OCI-LY1 (cell line): ENCODE measurements around the gene CASQ2.

Experiments used
- H2AFZ ChIP-seq: fragments of 200-600 bp; sonication (generic), shearing (Covaris generic); 2 replicates; pipeline ENCODE4 v1.6.0; 2014; ENCODE audit warnings: antibody characterized with exemption, mild to moderate bottlenecking, low read length
- H3F3A ChIP-seq: fragments of 200-600 bp; sonication (generic), shearing (Covaris generic); 2 replicates; pipeline ENCODE4 v1.6.0; 2014; ENCODE audit warnings: mild to moderate bottlenecking, antibody characterized with exemption, low read length, moderate library complexity; ENCODE audit not compliant: insufficient read depth
- H3K27ac ChIP-seq: fragments of 200-600 bp; sonication (generic); 2 replicates; pipeline ENCODE4 v1.5.1; 2014; ENCODE audit warnings: low read length, mixed run types, mild to moderate bottlenecking, low read depth; ENCODE audit not compliant: poor library complexity, severe bottlenecking
- H3K27me3 ChIP-seq: fragments of 200-600 bp; sonication (generic); 2 replicates; pipeline ENCODE4 v1.6.0; 2014; ENCODE audit warnings: antibody characterized with exemption, mild to moderate bottlenecking, low read length, moderate library complexity; ENCODE audit not compliant: insufficient read depth
- H3K36me3 ChIP-seq: fragments of 200-600 bp; sonication (generic); 2 replicates; pipeline ENCODE4 v1.6.1; 2014; ENCODE audit warnings: mild to moderate bottlenecking, antibody characterized with exemption, low read length, moderate library complexity, mixed read lengths; ENCODE audit not compliant: insufficient read depth
- H3K4me1 ChIP-seq: fragments of 200-600 bp; sonication (generic); 2 replicates; pipeline ENCODE4 v1.5.1; 2014; ENCODE audit warnings: mild to moderate bottlenecking, low read length, moderate library complexity; ENCODE audit not compliant: insufficient read depth, severe bottlenecking
- H3K4me2 ChIP-seq: fragments of 200-600 bp; sonication (generic), shearing (Covaris generic); 2 replicates; pipeline ENCODE4 v1.6.1; 2014; ENCODE audit warnings: low read length
- H3K4me3 ChIP-seq: fragments of 200-600 bp; sonication (generic); 2 replicates; pipeline ENCODE4 v1.5.1; 2014; ENCODE audit warnings: low read length, low read depth, mild to moderate bottlenecking, mixed read lengths; ENCODE audit not compliant: poor library complexity, severe bottlenecking
- H3K79me2 ChIP-seq: fragments of 200-600 bp; shearing (Covaris generic); 2 replicates; pipeline ENCODE4 v1.6.1; 2016; ENCODE audit warnings: mixed run types, low read length, mixed read lengths; ENCODE audit not compliant: insufficient read depth
- H3K9ac ChIP-seq: fragments of 200-600 bp; sonication (generic), shearing (Covaris generic); 2 replicates; pipeline ENCODE4 v1.6.1; 2014; ENCODE audit warnings: mild to moderate bottlenecking, low read length, mixed read lengths
- H3K9me2 ChIP-seq: fragments of 200-600 bp; sonication (generic), shearing (Covaris generic); 2 replicates; pipeline ENCODE4 v1.6.1; 2014; ENCODE audit warnings: low read depth, mild to moderate bottlenecking, low read length, mixed read lengths
- H3K9me3 ChIP-seq: fragments of 200-600 bp; shearing (Covaris generic); 2 replicates; pipeline ENCODE4 v1.6.1; 2014; ENCODE audit warnings: low read length, mixed read lengths
- H4K20me1 ChIP-seq: fragments of 200-600 bp; sonication (generic), shearing (Covaris generic); 2 replicates; pipeline ENCODE4 v1.6.0; 2016; ENCODE audit warnings: mild to moderate bottlenecking, low read length; ENCODE audit not compliant: insufficient read depth
- CTCF ChIP-seq: fragments of 200-600 bp; sonication (generic), shearing (Covaris generic); IDR thresholded peaks from 2 replicates; pipeline ENCODE4 v1.5.1; 2017; ENCODE audit warnings: mild to moderate bottlenecking, antibody characterized with exemption, low read length, moderate library complexity, mixed read lengths
- EZH2 ChIP-seq: fragments of 200-600 bp; sonication (generic), shearing (Covaris generic); IDR thresholded peaks from 2 replicates; pipeline ENCODE4 v1.8.0; 2017; ENCODE audit warnings: borderline replicate concordance, mixed run types, mild to moderate bottlenecking, antibody characterized with exemption, low read length, moderate library complexity, mixed read lengths

CASQ2 gene

GRCh38 chr1:115697619-115698018 lies 70.9 kb downstream of the CASQ2 start:
- H3K9me2 ChIP-seq: no peaks in the 10 kb centered on the region
- no peaks in the 10 kb centered on the region for H3K9me3 ChIP-seq
- no peaks in the 10 kb centered on the region for H3K27me3 ChIP-seq
- no peak overlapping the region for H3K9ac ChIP-seq
- no peaks in the 10 kb centered on the region for H3F3A ChIP-seq
- H3K4me2 ChIP-seq: no peak overlapping the region
- no peak overlapping the region for H2AFZ ChIP-seq
- no peaks in the 10 kb centered on the region for H3K36me3 ChIP-seq
- H3K4me3 ChIP-seq: no peak overlapping the region
- H3K4me1 ChIP-seq: no peaks in the 10 kb centered on the region
- H3K27ac ChIP-seq: no peak overlapping the region
- TF ChIP-seq CTCF: no peak
- TF ChIP-seq EZH2: no peak
- no peaks in the 10 kb centered on the region for H4K20me1 ChIP-seq
- H3K79me2 ChIP-seq: no peaks in the 10 kb centered on the region

GRCh38 chr1:115694805-115695204 lies 73.7 kb downstream of the CASQ2 start:
- Histone ChIP-seq H3K9ac (no peak overlapping the region), H3K27me3 (0 out of 2 replicates have a peak, but pooled peaks cover 3% of the 10 kb centered on the region), H3K9me3 (no peaks in the 10 kb centered on the region), H3K79me2 (no peaks in the 10 kb centered on the region), H4K20me1 (no peaks in the 10 kb centered on the region), H3K4me1 (no peaks in the 10 kb centered on the region), H3K9me2 (no peaks in the 10 kb centered on the region), H3K4me2 (no peak overlapping the region), H3K36me3 (no peaks in the 10 kb centered on the region), H3K27ac (no peak overlapping the region), H3F3A (no peaks in the 10 kb centered on the region), H3K4me3 (no peak overlapping the region), H2AFZ (no peak overlapping the region)
- TF ChIP-seq CTCF (no peak), EZH2 (no peak)

- Histone ChIP-seq H3K4me3 (no peak overlapping the region), H3F3A (no peaks in the 10 kb centered on the region), H3K36me3 (no peaks in the 10 kb centered on the region), H2AFZ (no peak overlapping the region), H3K4me1 (no peaks in the 10 kb centered on the region), H3K9ac (no peak overlapping the region), H3K4me2 (no peak overlapping the region), H3K79me2 (no peaks in the 10 kb centered on the region), H3K9me3 (no peaks in the 10 kb centered on the region), H3K27me3 (0 out of 2 replicates have a peak, but pooled peaks cover 3% of the 10 kb centered on the region), H3K9me2 (no peaks in the 10 kb centered on the region), H3K27ac (no peak overlapping the region), H4K20me1 (no peaks in the 10 kb centered on the region)
- TF ChIP-seq CTCF: no peak
- TF ChIP-seq EZH2: no peak
These were observed 76.3 kb downstream of the CASQ2 start for GRCh38 chr1:115692224-115692623.
